LNCaP clone FGC (cell line): ENCODE results near the gene DAZAP2.
"Not testable (repeated sequence)": the region's sequence is repeated elsewhere in the genome, so short reads cannot be mapped to it uniquely, and the experiment has no call there.

ENCODE experiments used
- DNase-seq: peaks from one replicate; pipeline ENCODE4 v3.0.0-alpha.2; 2011; ENCODE audit warnings: low read depth
- H3K4me3 ChIP-seq: 2 replicates; pipeline ENCODE4 v1.5.1; 2011; ENCODE audit warnings: mild to moderate bottlenecking, low read depth, low read length, control low read depth
- TF ChIP-seq, protein P1 (sequence below): IDR thresholded peaks from 2 replicates; pipeline ENCODE4 v1.5.1; 2012; ENCODE audit warnings: mild to moderate bottlenecking; ENCODE audit not compliant: control insufficient read depth, insufficient read depth; ENCODE audit errors: extremely low read depth

The DAZAP2 gene

DNA sequence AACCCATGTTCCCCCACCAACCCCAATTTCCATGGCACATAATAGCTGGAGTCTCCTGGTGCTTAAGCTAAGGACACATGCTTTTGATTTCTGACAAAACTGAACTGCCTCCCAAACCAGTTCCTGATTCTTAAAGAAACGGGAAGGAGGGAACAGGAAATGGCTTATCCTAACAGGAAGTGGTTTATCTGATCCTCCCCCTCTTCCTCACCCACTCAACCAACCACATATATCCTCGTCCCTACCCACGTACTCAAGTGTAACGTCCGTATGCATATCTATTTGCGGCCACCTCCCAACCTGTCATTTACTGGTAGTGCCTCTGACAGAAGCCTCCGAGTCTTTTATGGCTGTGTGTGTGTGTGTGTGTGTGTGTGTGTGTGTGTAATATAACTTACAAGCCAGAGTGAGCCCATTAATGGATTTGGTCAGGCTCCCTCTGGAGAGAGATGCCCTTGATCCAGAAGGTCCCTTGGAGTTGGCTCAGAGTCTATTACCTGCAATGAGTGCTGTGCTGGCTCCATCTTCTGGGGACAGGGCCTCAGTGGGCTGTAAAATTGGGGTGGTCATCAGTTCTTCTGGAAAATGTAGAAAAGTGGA, 7.7 kb downstream of the DAZAP2 start:
- H3K4me3 ChIP-seq: no peak overlapping the region
- DNase-seq: no peak
- TF ChIP-seq, protein P1, sequence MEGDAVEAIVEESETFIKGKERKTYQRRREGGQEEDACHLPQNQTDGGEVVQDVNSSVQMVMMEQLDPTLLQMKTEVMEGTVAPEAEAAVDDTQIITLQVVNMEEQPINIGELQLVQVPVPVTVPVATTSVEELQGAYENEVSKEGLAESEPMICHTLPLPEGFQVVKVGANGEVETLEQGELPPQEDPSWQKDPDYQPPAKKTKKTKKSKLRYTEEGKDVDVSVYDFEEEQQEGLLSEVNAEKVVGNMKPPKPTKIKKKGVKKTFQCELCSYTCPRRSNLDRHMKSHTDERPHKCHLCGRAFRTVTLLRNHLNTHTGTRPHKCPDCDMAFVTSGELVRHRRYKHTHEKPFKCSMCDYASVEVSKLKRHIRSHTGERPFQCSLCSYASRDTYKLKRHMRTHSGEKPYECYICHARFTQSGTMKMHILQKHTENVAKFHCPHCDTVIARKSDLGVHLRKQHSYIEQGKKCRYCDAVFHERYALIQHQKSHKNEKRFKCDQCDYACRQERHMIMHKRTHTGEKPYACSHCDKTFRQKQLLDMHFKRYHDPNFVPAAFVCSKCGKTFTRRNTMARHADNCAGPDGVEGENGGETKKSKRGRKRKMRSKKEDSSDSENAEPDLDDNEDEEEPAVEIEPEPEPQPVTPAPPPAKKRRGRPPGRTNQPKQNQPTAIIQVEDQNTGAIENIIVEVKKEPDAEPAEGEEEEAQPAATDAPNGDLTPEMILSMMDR: peak; percentile 32; the same call in 1 of the 2 replicates

DNA sequence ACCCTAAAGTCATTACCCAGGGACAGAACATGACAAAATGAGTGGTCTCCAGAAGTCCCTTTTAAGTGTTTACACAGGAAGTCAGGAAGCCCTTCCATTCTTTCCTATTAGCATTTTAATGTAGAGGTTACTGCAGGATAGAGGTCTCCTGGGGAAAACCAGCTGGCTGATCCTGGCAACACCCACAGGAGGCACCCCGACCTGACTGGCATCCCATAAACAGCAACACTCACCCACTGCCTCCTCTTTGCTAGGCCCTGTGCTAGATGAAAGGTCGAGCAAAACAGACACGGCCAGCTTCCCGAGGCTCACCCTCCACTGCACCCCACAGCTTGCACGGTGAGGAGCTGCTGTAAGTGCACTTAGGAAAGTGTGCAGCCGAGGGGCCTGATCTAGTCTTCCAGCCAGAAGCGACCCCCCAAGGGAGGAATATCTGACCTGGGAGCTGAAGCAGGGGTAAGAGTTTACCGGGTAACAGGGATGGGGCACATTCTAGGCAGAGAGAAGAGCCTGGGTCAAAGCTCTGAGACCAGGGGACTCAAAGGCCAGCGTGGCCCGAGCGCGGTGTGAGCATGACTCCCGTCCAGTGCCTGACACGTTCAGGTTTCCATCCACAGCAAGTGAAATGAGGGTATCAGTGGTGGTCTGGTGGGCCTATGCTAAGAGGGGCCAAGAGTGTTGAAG, 9.0 kb downstream of the DAZAP2 start:
- DNase-seq: no peak
- TF ChIP-seq, protein P1: no peak
- no peak overlapping the region for H3K4me3 ChIP-seq

DNA sequence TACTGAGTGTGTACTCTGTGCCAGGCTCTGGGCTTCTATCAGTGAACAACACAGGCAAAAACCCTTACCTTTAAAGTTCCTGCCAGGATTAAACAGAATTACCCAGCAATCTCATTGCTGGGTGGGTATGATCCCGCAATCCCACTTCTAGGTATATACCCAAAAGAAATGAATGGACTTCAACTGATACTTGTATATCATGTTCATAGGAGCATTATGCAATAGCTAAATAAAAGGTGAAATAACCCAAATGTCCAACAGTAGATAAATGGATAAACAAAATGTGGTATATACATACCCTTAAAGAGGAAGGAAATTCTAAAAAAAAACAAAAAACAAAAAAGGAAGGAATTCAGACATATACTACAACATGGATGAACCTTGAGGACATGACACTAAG, 14.7 kb downstream of the DAZAP2 start:
- DNase-seq: no peak
- TF ChIP-seq, protein P1: no peak
- no peak overlapping the region for H3K4me3 ChIP-seq

DNA sequence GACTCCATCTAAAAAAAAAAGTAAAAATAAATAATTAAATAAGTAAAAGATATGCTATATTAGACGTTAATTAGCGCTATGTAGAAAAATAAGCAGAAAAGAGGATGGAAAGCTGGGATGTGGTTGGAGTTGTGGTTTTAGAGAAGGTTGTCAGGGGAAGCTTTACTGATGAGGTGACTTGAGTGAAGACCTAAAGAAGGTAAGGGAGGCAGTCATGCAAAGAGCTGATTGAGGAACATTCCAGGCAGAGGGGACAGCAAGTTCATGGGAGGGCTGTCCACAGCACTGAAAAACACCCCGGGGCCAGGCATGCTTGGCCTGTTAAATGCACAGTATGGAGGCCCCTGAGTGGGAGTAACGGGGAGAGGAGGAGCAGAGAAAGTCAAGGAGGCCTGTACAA, 15.9 kb downstream of the DAZAP2 start:
- no peak for DNase-seq
- TF ChIP-seq, protein P1: no peak
- H3K4me3 ChIP-seq: no peak overlapping the region

DNA sequence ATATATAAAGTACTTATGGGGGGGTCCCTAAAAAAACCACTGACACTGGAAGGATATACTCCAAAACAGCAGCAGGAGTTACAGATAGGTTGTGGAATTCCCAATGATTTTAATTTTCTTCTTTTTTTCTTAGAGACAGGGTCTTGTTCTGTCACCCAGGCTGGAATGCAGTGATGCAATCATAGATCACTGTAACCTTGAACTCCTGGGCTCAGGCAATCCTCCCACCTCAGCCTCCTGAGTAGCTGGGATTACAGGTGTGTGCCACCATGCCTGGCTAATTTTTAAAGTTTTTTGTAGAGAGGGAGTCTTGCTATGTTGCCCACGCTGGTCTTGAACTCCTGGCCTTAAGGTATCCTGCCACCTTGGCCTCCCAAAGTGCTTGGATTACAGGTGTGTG, 21.0 kb downstream of the DAZAP2 start:
- DNase-seq, H3K4me3 ChIP-seq: not testable (repeated sequence)

DNA sequence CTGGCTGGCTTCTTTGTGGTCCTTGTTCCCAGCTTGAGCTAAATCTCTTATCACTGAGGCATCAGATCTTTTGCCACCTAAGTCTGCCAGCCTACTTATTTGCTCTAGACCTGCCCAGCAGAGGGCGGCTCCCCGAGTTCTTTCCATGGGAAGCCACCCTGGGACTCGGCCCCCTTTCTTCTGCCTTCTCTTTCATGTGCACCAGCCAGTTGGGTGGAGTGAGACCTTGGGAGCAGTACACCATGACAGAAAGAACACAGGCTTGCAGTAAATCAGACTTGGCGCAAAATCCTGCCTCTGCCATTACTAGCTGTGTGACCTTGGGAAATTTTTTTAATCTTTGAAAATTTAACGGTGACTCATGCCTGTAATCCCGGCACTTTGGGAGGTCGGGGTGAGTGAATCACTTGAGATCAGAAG, 24.1 kb downstream of the DAZAP2 start:
- DNase-seq: no peak
- no peak overlapping the region for H3K4me3 ChIP-seq
- TF ChIP-seq, protein P1: peak; percentile 30

DNA sequence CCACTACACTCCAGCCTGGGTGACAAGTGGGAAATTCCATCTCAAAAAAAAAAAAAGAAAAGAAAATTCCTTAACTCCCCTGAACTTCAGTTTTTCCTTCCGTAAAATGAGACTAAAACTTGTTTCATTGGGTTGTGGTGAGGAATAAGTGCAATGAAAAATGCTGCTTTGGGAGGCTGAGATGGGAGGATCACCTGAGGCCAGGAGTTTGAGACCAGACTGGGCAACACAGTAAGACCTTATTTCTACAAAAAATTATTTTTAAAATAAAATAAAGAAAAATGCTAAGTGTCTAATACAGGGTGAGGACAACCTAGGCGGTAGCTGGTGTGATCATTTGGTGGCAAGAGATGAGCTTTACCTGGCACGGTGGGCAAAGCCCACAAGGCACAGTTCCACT, 24.7 kb downstream of the DAZAP2 start:
- H3K4me3 ChIP-seq: no peak overlapping the region
- no peak for DNase-seq
- TF ChIP-seq, protein P1: no peak
